Pancreas (tissue), 10 donors: ENCODE results near the gene MEGF6. TPM values are rescaled to one million over a fixed set of nuclear protein-coding genes. Genes with fewer than 3 reads are reported as not detected.

Experiments used
- ATAC-seq, 4 donors: fragments of 200-7000 bp; cut with Tn5 transposase; one replicate each; pipeline versions ENCODE4 v1.8.0 to v1.9.1; 2020; ENCODE audit warnings: mild to moderate bottlenecking in 4 of 4, moderate library complexity in 4 of 4
- DNase-seq, 6 donors: peaks; one replicate each; pipeline ENCODE4 v3.0.0-alpha.2; 2020
- FAIRE-seq: peaks from 2 replicates; lab custom pipeline; 2012; peaks lifted over from hg19 to GRCh38; lab: Jason Lieb, UNC
- H3K27ac ChIP-seq, 4 donors: fragments of 200-600 bp; sonication (generic); 1 replicate in 3 of 4; 2 replicates in 1 of 4; pipeline versions ENCODE4 v1.5.0 to v1.8.0; 2020
- H3K27me3 ChIP-seq, 4 donors: fragments of 200-600 bp; one replicate each; pipeline ENCODE4 v1.8.0; 2021
- H3K36me3 ChIP-seq, 3 donors: fragments of 200-600 bp; sonication (generic) in 1 of 3; one replicate each; pipeline versions ENCODE4 v1.5.0 to v1.8.0; 2020 to 2021
- H3K4me1 ChIP-seq, 3 donors: fragments of 200-600 bp; one replicate each; pipeline ENCODE4 v1.8.0; 2021
- H3K4me3 ChIP-seq, 4 donors: fragments of 200-600 bp; sonication (generic) in 2 of 4; one replicate each; pipeline versions ENCODE4 v1.5.0 to v1.8.0; 2020 to 2021
- H3K9me3 ChIP-seq, 4 donors: fragments of 200-600 bp; one replicate each; pipeline ENCODE4 v1.8.0; 2021
- CTCF ChIP-seq, 4 donors: fragments of 200-600 bp; sonication (generic) in 3 of 4; IDR thresholded peaks; one replicate each; pipeline versions ENCODE4 v1.5.0 to v1.8.0; 2021; ENCODE audit warnings: antibody characterized with exemption in 4 of 4
- WGBS, 2 donors: extraction: QIAGEN DNeasy Blood & Tissue Kit; methylation state at CpG; one replicate each; pipeline ENCODE4 v1.1.7; 2013; 5-methylcytosine and 5-hydroxymethylcytosine counted together
- intact Hi-C, 3 donors: fragments of 100-400 bp; cut with DNase I; formaldehyde crosslinking; loops; one replicate each; pipeline versions ENCODE4 v1.11.1 to v1.14.2; 2022
- polyA plus RNA-seq, 2 donors: library from polyadenylated mRNA; stranded (reverse); fragments of 200-250 nt; gene quantifications; one replicate each; pipeline ENCODE4 v1.2.3, GENCODE V29; 2013
- total RNA-seq, 6 donors: library from RNA; stranded (reverse); fragmentation: NEBNext Ultra II Directional in 4 of 6; extraction: Animal tissue kit (Norgen Biotek cat#: 25700) in 4 of 6; gene quantifications; one replicate each; pipeline versions ENCODE4 v1.2.1 to v1.2.4, GENCODE V29; 2021 to 2023
- donor health status: healthy with polysubstance abuse.
- donor health status: DM: no; HTN: no; CAD: no; lungs with moderate emphysema.
- donor health status: DM: no; HTN: no; CAD: no.
- donor health status: control.
- donor health status: control.
- donor health status: Bipolar disorder and iron deficiency.
- donor health status: DM: yes; HTN: yes; CAD: no.
- donor health status: DM: no; HTN: no; CAD: no.
- donor health status: DM: no; HTN: no; CAD: no.
- donor health status: DM: yes; HTN: yes; CAD: no.

The MEGF6 gene
- total and polyA plus RNA-seq, 8 donors: 2.6 to 20.0 (median 8.4) TPM

DNA sequence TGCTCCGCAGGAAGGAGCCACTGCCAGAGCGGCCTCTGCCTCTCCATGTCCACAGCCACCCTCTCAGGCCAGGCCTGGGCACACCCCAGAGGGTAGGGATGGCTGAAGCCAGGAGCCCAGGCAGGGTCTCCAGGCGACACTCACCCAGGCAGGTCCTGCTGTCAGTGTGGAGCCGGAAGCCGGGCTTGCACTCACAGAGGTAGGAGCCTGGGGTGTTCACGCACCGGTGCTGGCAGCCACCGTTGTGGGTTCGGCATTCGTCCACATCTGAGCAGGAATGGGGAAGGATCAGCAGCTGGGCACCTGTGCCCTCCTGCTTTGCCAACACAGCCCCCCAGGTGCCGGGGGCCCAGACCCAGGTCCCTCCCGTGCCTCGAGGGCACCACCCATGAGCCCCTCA is 87.3 kb downstream of the MEGF6 start:
- DNase-seq (no peak), FAIRE-seq (no peak), ATAC-seq (no peak)
- H3K4me3 ChIP-seq: no peak overlapping the region
- H3K9me3 ChIP-seq: no peaks in the 10 kb centered on the region
- peaks cover 2 to 3% (median 2%) of the 10 kb centered on the region in 3 donors for H3K4me1 ChIP-seq
- 93% methylated on average over 13 of the region's 13 CpGs for WGBS, 2 donors
- intact Hi-C loops: no loop called here
- no peak overlapping the region for H3K27ac ChIP-seq
- no peaks in the 10 kb centered on the region for H3K36me3 ChIP-seq
- H3K27me3 ChIP-seq: no peaks in the 10 kb centered on the region
- no peak for TF ChIP-seq CTCF (IDR thresholded peaks at IDR 0.05)

- WGBS, 2 donors: 79% methylated on average over 13 to 19 of the region's 19 CpGs
These were observed 88.6 kb downstream of the MEGF6 start for GRCh38 chr1:3522564-3523265.

GRCh38 chr1:3522112-3522511 is 89.2 kb downstream of the MEGF6 start:
- no peak for DNase-seq
- no peaks in the 10 kb centered on the region for H3K36me3 ChIP-seq
- intact Hi-C loops: no loop called here
- no peaks in the 10 kb centered on the region for H3K9me3 ChIP-seq
- H3K27ac ChIP-seq: no peak overlapping the region
- H3K4me1 ChIP-seq: no peaks in the 10 kb centered on the region
- no peak overlapping the region for H3K4me3 ChIP-seq
- 89 to 93% methylated on average over 13 of the region's 13 CpGs for WGBS, 2 donors
- no peaks in the 10 kb centered on the region for H3K27me3 ChIP-seq
- no peak for ATAC-seq
- TF ChIP-seq CTCF (IDR thresholded peaks at IDR 0.05): no peak
- no peak for FAIRE-seq

More at GRCh38 chr1:3522564-3523265, 88.6 kb downstream of the MEGF6 start:
- Histone ChIP-seq H3K36me3 (no peaks in the 10 kb centered on the region), H3K9me3 (no peaks in the 10 kb centered on the region), H3K27me3 (no peaks in the 10 kb centered on the region), H3K4me1 (no peaks in the 10 kb centered on the region), H3K27ac (no peak overlapping the region), H3K4me3 (no peak overlapping the region)
- intact Hi-C loops: no loop called here
- no peak for TF ChIP-seq CTCF (IDR thresholded peaks at IDR 0.05)
- ATAC-seq: no peak
- no peak for DNase-seq
- FAIRE-seq: no peak

- H3K27ac ChIP-seq: no peak overlapping the region
- intact Hi-C loops: no loop called here
These were observed 89.9 kb downstream of the MEGF6 start for GRCh38 chr1:3521426-3521825.

More at GRCh38 chr1:3521426-3521825, 89.9 kb downstream of the MEGF6 start:
- Histone ChIP-seq H3K4me1 (no peaks in the 10 kb centered on the region), H3K4me3 (no peak overlapping the region), H3K36me3 (no peaks in the 10 kb centered on the region), H3K27me3 (no peaks in the 10 kb centered on the region), H3K9me3 (no peaks in the 10 kb centered on the region)
- no peak for DNase-seq
- no peak for FAIRE-seq
- ATAC-seq: no peak
- no peak for TF ChIP-seq CTCF (IDR thresholded peaks at IDR 0.05)
- 85 to 93% methylated on average over 16 of the region's 16 CpGs for WGBS, 2 donors
